Measurements from ENCODE around the gene ZGRF1. TPM values are rescaled to one million over a fixed set of nuclear protein-coding genes. Genes with fewer than 3 reads are reported as not detected.

ZGRF1 gene
- total and polyA plus RNA-seq, 2 donors (not counting 3 experiments of a cell fraction or from before 2014, with no cell fraction given): 2.4 to 14.4 TPM

GRCh38 chr4:112560084-112560483 is 76.6 kb downstream of the ZGRF1 start:
- dilution Hi-C loops (cut with MboI; ENCODE audit: extremely low pct_ligation_motif_present, low sequenced_read_pairs): no loop called here

GRCh38 chr4:112559053-112559452 is 77.7 kb downstream of the ZGRF1 start:
- dilution Hi-C loops (cut with MboI; ENCODE audit: extremely low pct_ligation_motif_present, low sequenced_read_pairs) (no loop called here), intact Hi-C loops (cut with micrococcal nuclease) (no loop called here)
- Histone ChIP-seq H3K27me3 (ENCODE audit: control insufficient read depth in 2 of 2, insufficient read depth in 2 of 2, low read length in 2 of 2) (no peaks in the 10 kb centered on the region), H3K9me3 (replicated peaks; ENCODE audit: control insufficient read depth, insufficient read depth, low read length) (no peaks in the 10 kb centered on the region), H3K4me2 (ENCODE audit: insufficient read depth, low read length) (no peak overlapping the region), H3K4me1 (ENCODE audit: control insufficient read depth, extremely low read depth, insufficient read depth, low read length) (no peaks in the 10 kb centered on the region), H3K27ac (ENCODE audit: insufficient read depth, low read depth, low read length) (no peak overlapping the region), H3K79me2 (ENCODE audit: control insufficient read depth, insufficient read depth, low read length) (no peaks in the 10 kb centered on the region), H3K36me3 (ENCODE audit: control insufficient read depth in 2 of 2, extremely low read depth in 1 of 2, insufficient read depth in 2 of 2, low read length in 2 of 2) (no peaks in the 10 kb centered on the region), H3K9ac (replicated peaks; ENCODE audit: extremely low read depth, insufficient read depth, low read length) (no peak overlapping the region), H4K20me1 (replicated peaks; ENCODE audit: control insufficient read depth, extremely low read depth, insufficient read depth, low read length) (no peaks in the 10 kb centered on the region), H2AFZ (ENCODE audit: low read depth, low read length) (no peak overlapping the region), H3K9me1 (replicated peaks; ENCODE audit: control insufficient read depth, extremely low read depth, insufficient read depth, low read length) (no peaks in the 10 kb centered on the region), H3K4me3 (replicated peaks in 1 of 3; ENCODE audit: insufficient read depth in 1 of 3, low read depth in 1 of 3, low read length in 3 of 3) (no peak overlapping the region)
- CTCF ChIA-PET: no interaction called here
- POLR2A ChIA-PET: no interaction called here
- TF ChIP-seq EZH2 (IDR thresholded peaks at IDR 0.05; ENCODE audit: borderline replicate concordance, low read depth, low read length, severe bottlenecking): no peak
- no peak for TF ChIP-seq FOS (IDR thresholded peaks at IDR 0.05; ENCODE audit: borderline replicate concordance, insufficient read depth, low read length)
- DNase-seq (ENCODE audit: low read depth, low spot score): no peak
- no TSS peak for BruUV-seq (replicated peaks)
- no peak for FAIRE-seq

More at GRCh38 chr4:112560084-112560483, 76.6 kb downstream of the ZGRF1 start:
- Histone ChIP-seq H3K4me3 (replicated peaks in 1 of 3; ENCODE audit: insufficient read depth in 1 of 3, low read depth in 1 of 3, low read length in 3 of 3) (no peak overlapping the region), H3K27me3 (ENCODE audit: control insufficient read depth in 2 of 2, insufficient read depth in 2 of 2, low read length in 2 of 2) (no peaks in the 10 kb centered on the region), H3K4me2 (ENCODE audit: insufficient read depth, low read length) (no peak overlapping the region), H3K9me1 (replicated peaks; ENCODE audit: control insufficient read depth, extremely low read depth, insufficient read depth, low read length) (no peaks in the 10 kb centered on the region), H3K36me3 (ENCODE audit: control insufficient read depth in 2 of 2, extremely low read depth in 1 of 2, insufficient read depth in 2 of 2, low read length in 2 of 2) (no peaks in the 10 kb centered on the region), H3K9ac (replicated peaks; ENCODE audit: extremely low read depth, insufficient read depth, low read length) (no peak overlapping the region), H4K20me1 (replicated peaks; ENCODE audit: control insufficient read depth, extremely low read depth, insufficient read depth, low read length) (no peaks in the 10 kb centered on the region), H3K79me2 (ENCODE audit: control insufficient read depth, insufficient read depth, low read length) (no peaks in the 10 kb centered on the region), H3K4me1 (ENCODE audit: control insufficient read depth, extremely low read depth, insufficient read depth, low read length) (no peaks in the 10 kb centered on the region), H3K27ac (ENCODE audit: insufficient read depth, low read depth, low read length) (no peak overlapping the region), H3K9me3 (replicated peaks; ENCODE audit: control insufficient read depth, insufficient read depth, low read length) (no peaks in the 10 kb centered on the region), H2AFZ (ENCODE audit: low read depth, low read length) (no peak overlapping the region)
- ChIA-PET CTCF (interaction anchor here (1.1 kb wide), 1 partner anchor 37 kb away, joined by 5 read pairs; no protein-coding TSS in a partner anchor), POLR2A (no interaction called here)
- no peak for TF ChIP-seq GATA2 (IDR thresholded peaks at IDR 0.05; ENCODE audit: insufficient read depth, insufficient read length, low read depth, low read length)
- no TSS peak for BruUV-seq (replicated peaks)
- no peak for FAIRE-seq
- no peak for DNase-seq (ENCODE audit: low read depth, low spot score)
- intact Hi-C loops (cut with micrococcal nuclease): no loop called here

Data from endothelial cell of umbilical vein (primary cell).